ENCODE measurements around the gene PDP2. TPM values are rescaled to one million over a fixed set of nuclear protein-coding genes. Genes with fewer than 3 reads are reported as not detected.

The PDP2 gene
- total and polyA plus RNA-seq, 7 donors, result 2.6 to 8.3 (median 5.1) TPM

GRCh38 chr16:66901626-66902025 lies 21.3 kb downstream of the PDP2 start:
- Histone ChIP-seq H3K4me1 (peaks cover 0 to 88% (median 85%) of the 10 kb centered on the region in 4 donors), H3K4me3 (no peak overlapping the region), H3K27me3 (no peaks in the 10 kb centered on the region), H3K9me3 (no peaks in the 10 kb centered on the region), H3K27ac (peak overlapping the region; percentile 84 to 96 (median 90)), H3K36me3 (no peaks in the 10 kb centered on the region)
- DNase-seq, result peak; percentile 66
- TF ChIP-seq POLR2A (IDR thresholded peaks at IDR 0.05), result no peak
- intact Hi-C loops (cut with DNase I), result no loop called here
- WGBS, 2 donors, result 89 to 95% methylated on average over 10 of the region's 10 CpGs

GRCh38 chr16:66902648-66903543 lies 22.6 kb downstream of the PDP2 start:
- H3K4me3 ChIP-seq, result no peak overlapping the region
- no peaks in the 10 kb centered on the region for H3K36me3 ChIP-seq
- no peak for DNase-seq
- peaks cover 0 to 84% (median 82%) of the 10 kb centered on the region in 4 donors for H3K4me1 ChIP-seq
- intact Hi-C loops (cut with DNase I), result no loop called here
- TF ChIP-seq EP300 (IDR thresholded peaks at IDR 0.05) (no peak), POLR2AphosphoS5 (IDR thresholded peaks at IDR 0.05) (no peak), POLR2A (IDR thresholded peaks at IDR 0.05) (no peak), CTCF (IDR thresholded peaks at IDR 0.05) (no peak)
- H3K9me3 ChIP-seq, result no peaks in the 10 kb centered on the region
- H3K27me3 ChIP-seq, result no peaks in the 10 kb centered on the region
- WGBS, 2 donors, result 75 to 84% methylated on average over 14 of the region's 14 CpGs
- H3K27ac ChIP-seq, result peak overlapping the region; percentile 84 to 96 (median 90)

GRCh38 chr16:66903544-66904427 lies 23.5 kb downstream of the PDP2 start:
- no peaks in the 10 kb centered on the region for H3K9me3 ChIP-seq
- intact Hi-C loops (cut with DNase I), result no loop called here
- DNase-seq, result no peak
- TF ChIP-seq POLR2AphosphoS5 (IDR thresholded peaks at IDR 0.05) (no peak), EP300 (IDR thresholded peaks at IDR 0.05) (no peak), POLR2A (IDR thresholded peaks at IDR 0.05) (no peak)
- H3K27ac ChIP-seq, result peak overlapping the region; percentile 84 to 96 (median 90)
- 72 to 78% methylated on average over 11 of the region's 11 CpGs for WGBS, 2 donors
- no peak overlapping the region for H3K4me3 ChIP-seq
- no peaks in the 10 kb centered on the region for H3K27me3 ChIP-seq
- peaks cover 0 to 75% (median 74%) of the 10 kb centered on the region in 4 donors for H3K4me1 ChIP-seq
- no peaks in the 10 kb centered on the region for H3K36me3 ChIP-seq

GRCh38 chr16:66904428-66904845 lies 24.1 kb downstream of the PDP2 start:
- no peak for TF ChIP-seq POLR2AphosphoS5 (IDR thresholded peaks at IDR 0.05)
- no peak for TF ChIP-seq EP300 (IDR thresholded peaks at IDR 0.05)
- no peak for TF ChIP-seq POLR2A (IDR thresholded peaks at IDR 0.05)
- TF ChIP-seq CTCF (IDR thresholded peaks at IDR 0.05), result no peak
- peaks cover 0 to 69% (median 67%) of the 10 kb centered on the region in 4 donors for H3K4me1 ChIP-seq
- no peaks in the 10 kb centered on the region for H3K36me3 ChIP-seq
- H3K4me3 ChIP-seq, result peak overlapping the region in 2 of 4 donors; percentile 11 to 34
- no peak for DNase-seq
- no peaks in the 10 kb centered on the region for H3K27me3 ChIP-seq
- intact Hi-C loops (cut with DNase I), result no loop called here
- peak overlapping the region; percentile 84 to 96 (median 90) for H3K27ac ChIP-seq
- H3K9me3 ChIP-seq, result no peaks in the 10 kb centered on the region
- WGBS, 2 donors, result 93% methylated on average over 13 of the region's 13 CpGs

- no peak for DNase-seq
- intact Hi-C loops (cut with DNase I), result no loop called here
Observed at GRCh38 chr16:66904846-66905632, 24.7 kb downstream of the PDP2 start.

More at GRCh38 chr16:66904846-66905632, 24.7 kb downstream of the PDP2 start:
- H3K4me1 ChIP-seq, result peaks cover 0 to 63% (median 61%) of the 10 kb centered on the region in 4 donors
- peak overlapping the region in 2 of 4 donors; percentile 11 to 34 for H3K4me3 ChIP-seq
- H3K27me3 ChIP-seq, result no peaks in the 10 kb centered on the region
- H3K9me3 ChIP-seq, result no peaks in the 10 kb centered on the region
- peak overlapping the region; percentile 84 to 96 (median 90) for H3K27ac ChIP-seq
- no peaks in the 10 kb centered on the region for H3K36me3 ChIP-seq
- 71 to 73% methylated on average over 16 of the region's 16 CpGs for WGBS, 2 donors
- TF ChIP-seq EP300 (IDR thresholded peaks at IDR 0.05), result peak in 1 of 4 donors; percentile 36
- no peak for TF ChIP-seq CTCF (IDR thresholded peaks at IDR 0.05)
